ENCODE data around the gene ELOB. TPM values are rescaled to one million over a fixed set of nuclear protein-coding genes. Genes with fewer than 3 reads are reported as not detected.
A peak's percentile ranks its signal among the peaks of the same experiment; 100 is the strongest.

ELOB gene
- total RNA-seq, 1 donor from 2014 or later: 192 TPM

GRCh38 chr16:2762711-2763110 is 14.4 kb downstream of the ELOB start:
- TF ChIP-seq CTCF (IDR thresholded peaks at IDR 0.05; ENCODE audit: unreplicated experiment): no peak
- Mint-ChIP-seq H3K36me3 (peaks cover 94% of the 10 kb centered on the region), H3K4me3 (no peak overlapping the region), H3K9me3 (peaks cover 50% of the 10 kb centered on the region), H3K4me1 (no peaks in the 10 kb centered on the region), H3K27ac (no peak overlapping the region), H3K27me3 (ENCODE audit: low read depth) (no peaks in the 10 kb centered on the region)
- DNase-seq (ENCODE audit: low spot score in 2 of 2, unreplicated experiment in 2 of 2): no peak

GRCh38 chr16:2761886-2762583 is 15.0 kb downstream of the ELOB start:
- H3K36me3 Mint-ChIP-seq: peaks cover 96% of the 10 kb centered on the region
- H3K4me3 Mint-ChIP-seq: no peak overlapping the region
- peaks cover 3% of the 10 kb centered on the region for H3K4me1 Mint-ChIP-seq
- no peak for DNase-seq (ENCODE audit: low spot score in 2 of 2, unreplicated experiment in 2 of 2)
- H3K9me3 Mint-ChIP-seq: peaks cover 50% of the 10 kb centered on the region
- no peak for TF ChIP-seq CTCF (IDR thresholded peaks at IDR 0.05; ENCODE audit: unreplicated experiment)
- H3K27ac Mint-ChIP-seq: no peak overlapping the region
- H3K27me3 Mint-ChIP-seq (ENCODE audit: low read depth): no peaks in the 10 kb centered on the region

GRCh38 chr16:2761472-2761871 is 15.6 kb downstream of the ELOB start:
- H3K4me3 Mint-ChIP-seq: no peak overlapping the region
- H3K27ac Mint-ChIP-seq: no peak overlapping the region
- H3K27me3 Mint-ChIP-seq (ENCODE audit: low read depth): no peaks in the 10 kb centered on the region
- TF ChIP-seq CTCF (IDR thresholded peaks at IDR 0.05; ENCODE audit: unreplicated experiment): no peak
- H3K9me3 Mint-ChIP-seq: peaks cover 47% of the 10 kb centered on the region
- no peak for DNase-seq (ENCODE audit: low spot score in 2 of 2, unreplicated experiment in 2 of 2)
- peaks cover 96% of the 10 kb centered on the region for H3K36me3 Mint-ChIP-seq
- H3K4me1 Mint-ChIP-seq: peaks cover 8% of the 10 kb centered on the region

- Mint-ChIP-seq H3K4me3 (no peak overlapping the region), H3K27ac (no peak overlapping the region), H3K27me3 (ENCODE audit: low read depth) (no peaks in the 10 kb centered on the region), H3K4me1 (peaks cover 34% of the 10 kb centered on the region), H3K9me3 (peaks cover 15% of the 10 kb centered on the region), H3K36me3 (peaks cover 56% of the 10 kb centered on the region)
- DNase-seq (ENCODE audit: low spot score in 2 of 2, unreplicated experiment in 2 of 2): no peak
- TF ChIP-seq CTCF (IDR thresholded peaks at IDR 0.05; ENCODE audit: unreplicated experiment): no peak
Observed at GRCh38 chr16:2757344-2757743, 19.7 kb downstream of the ELOB start.

- peaks cover 47% of the 10 kb centered on the region for H3K36me3 Mint-ChIP-seq
Observed at GRCh38 chr16:2756288-2757015, 20.6 kb downstream of the ELOB start.

More at GRCh38 chr16:2756288-2757015, 20.6 kb downstream of the ELOB start:
- no peak for DNase-seq (ENCODE audit: low spot score in 2 of 2, unreplicated experiment in 2 of 2)
- H3K4me3 Mint-ChIP-seq: no peak overlapping the region
- peak overlapping the region; percentile 18 for H3K27ac Mint-ChIP-seq
- no peak for TF ChIP-seq CTCF (IDR thresholded peaks at IDR 0.05; ENCODE audit: unreplicated experiment)
- H3K9me3 Mint-ChIP-seq: peaks cover 7% of the 10 kb centered on the region
- peaks cover 38% of the 10 kb centered on the region for H3K4me1 Mint-ChIP-seq
- no peaks in the 10 kb centered on the region for H3K27me3 Mint-ChIP-seq (ENCODE audit: low read depth)

Measured in mesothelial cell of epicardium (in vitro differentiated cells).